Measurements from ENCODE around the gene ALPI.

GRCh38 chr2:232488097-232488711 lies 32.3 kb downstream of the ALPI start:
- TF ChIP-seq, protein P1, sequence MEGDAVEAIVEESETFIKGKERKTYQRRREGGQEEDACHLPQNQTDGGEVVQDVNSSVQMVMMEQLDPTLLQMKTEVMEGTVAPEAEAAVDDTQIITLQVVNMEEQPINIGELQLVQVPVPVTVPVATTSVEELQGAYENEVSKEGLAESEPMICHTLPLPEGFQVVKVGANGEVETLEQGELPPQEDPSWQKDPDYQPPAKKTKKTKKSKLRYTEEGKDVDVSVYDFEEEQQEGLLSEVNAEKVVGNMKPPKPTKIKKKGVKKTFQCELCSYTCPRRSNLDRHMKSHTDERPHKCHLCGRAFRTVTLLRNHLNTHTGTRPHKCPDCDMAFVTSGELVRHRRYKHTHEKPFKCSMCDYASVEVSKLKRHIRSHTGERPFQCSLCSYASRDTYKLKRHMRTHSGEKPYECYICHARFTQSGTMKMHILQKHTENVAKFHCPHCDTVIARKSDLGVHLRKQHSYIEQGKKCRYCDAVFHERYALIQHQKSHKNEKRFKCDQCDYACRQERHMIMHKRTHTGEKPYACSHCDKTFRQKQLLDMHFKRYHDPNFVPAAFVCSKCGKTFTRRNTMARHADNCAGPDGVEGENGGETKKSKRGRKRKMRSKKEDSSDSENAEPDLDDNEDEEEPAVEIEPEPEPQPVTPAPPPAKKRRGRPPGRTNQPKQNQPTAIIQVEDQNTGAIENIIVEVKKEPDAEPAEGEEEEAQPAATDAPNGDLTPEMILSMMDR (IDR thresholded peaks at IDR 0.05; ENCODE audit: low read depth, low read length), result no peak
- TF ChIP-seq EZH2phosphoT487 (IDR thresholded peaks at IDR 0.05; ENCODE audit: low read depth), result no peak
